SK-N-SH treated with all-trans-retinoic acid at 6 μM for 48 hours (cell line): ENCODE data around the gene SH3RF2.

Source experiments
- ATAC-seq: fragments of 200-7000 bp; cut with Tn5 transposase; 3 replicates; pipeline ENCODE4 v1.9.1; 2020; ENCODE audit warnings: mild to moderate bottlenecking, moderate library complexity
- ARNTL ChIP-seq: fragments of 450-650 bp; formaldehyde crosslinking; IDR thresholded peaks from 2 replicates; pipeline ENCODE4 v1.5.0; 2020; ENCODE audit warnings: low read depth, mild to moderate bottlenecking, moderate library complexity, borderline replicate concordance
- BACH2 ChIP-seq: fragments of 250-450 bp; sonication (Bioruptor Pico); IDR thresholded peaks from 2 replicates; pipeline ENCODE4 v1.9.0; 2021; ENCODE audit warnings: mild to moderate bottlenecking, borderline replicate concordance
- ESRRG ChIP-seq: fragments of 250-450 bp; sonication (Bioruptor Pico); IDR thresholded peaks from 2 replicates; pipeline ENCODE4 v1.6.1; 2021; ENCODE audit warnings: mild to moderate bottlenecking
- GLIS3 ChIP-seq: fragments of 250-450 bp; sonication (Bioruptor Pico); IDR thresholded peaks from 2 replicates; pipeline ENCODE4 v1.5.0; 2020; ENCODE audit warnings: mild to moderate bottlenecking, moderate library complexity
- ISL1 ChIP-seq: fragments of 250-450 bp; sonication (Bioruptor Pico); IDR thresholded peaks from 2 replicates; pipeline ENCODE4 v2.1.2; 2022; ENCODE audit warnings: mild to moderate bottlenecking, moderate library complexity
- OSR1 ChIP-seq: fragments of 250-450 bp; sonication (Bioruptor Pico); IDR thresholded peaks from 2 replicates; pipeline ENCODE4 v1.8.0; 2022; ENCODE audit warnings: moderate library complexity, mild to moderate bottlenecking, inconsistent platforms
- PPARA ChIP-seq: fragments of 250-450 bp; sonication (Bioruptor Pico); IDR thresholded peaks from 2 replicates; pipeline ENCODE4 v1.5.0; 2020; ENCODE audit warnings: mild to moderate bottlenecking, borderline replicate concordance
- RARB ChIP-seq: fragments of 250-450 bp; sonication (Bioruptor Pico); IDR thresholded peaks from 2 replicates; pipeline ENCODE4 v1.8.0; 2021; ENCODE audit warnings: mild to moderate bottlenecking, moderate library complexity
- SNAI2 ChIP-seq: fragments of 250-450 bp; sonication (Bioruptor Pico); IDR thresholded peaks from 2 replicates; pipeline ENCODE4 v1.5.0; 2020; ENCODE audit warnings: mild to moderate bottlenecking, moderate library complexity
- TCF4 ChIP-seq: fragments of 250-450 bp; sonication (Bioruptor Pico); IDR thresholded peaks from 2 replicates; pipeline ENCODE4 v1.8.0; 2021; ENCODE audit warnings: mild to moderate bottlenecking, moderate library complexity, borderline replicate concordance
- TOX ChIP-seq: fragments of 250-450 bp; sonication (Bioruptor Pico); IDR thresholded peaks from 2 replicates; pipeline ENCODE4 v1.8.0; 2021; ENCODE audit warnings: mild to moderate bottlenecking, moderate library complexity, borderline replicate concordance
- ZC3H10 ChIP-seq: fragments of 250-450 bp; sonication (Bioruptor Pico); IDR thresholded peaks from 2 replicates; pipeline ENCODE4 v1.5.1; 2021; ENCODE audit warnings: mild to moderate bottlenecking, moderate library complexity
- ZFP3 ChIP-seq: fragments of 250-450 bp; sonication (Bioruptor Pico); IDR thresholded peaks from 2 replicates; pipeline ENCODE4 v1.5.0; 2020; ENCODE audit warnings: mild to moderate bottlenecking, moderate library complexity
- ZFP30 ChIP-seq: fragments of 450-650 bp; formaldehyde crosslinking; IDR thresholded peaks from 2 replicates; pipeline ENCODE4 v1.5.0; 2022; ENCODE audit warnings: mild to moderate bottlenecking, moderate library complexity
- ZNF565 ChIP-seq: fragments of 450-650 bp; formaldehyde crosslinking; conservative IDR thresholded peaks from 2 replicates; pipeline ENCODE4 v1.5.0; 2020; ENCODE audit warnings: low read depth, mild to moderate bottlenecking, moderate library complexity
- ZNF70 ChIP-seq: fragments of 450-650 bp; formaldehyde crosslinking; IDR thresholded peaks from 2 replicates; pipeline ENCODE4 v1.5.0; 2020; ENCODE audit warnings: mild to moderate bottlenecking, moderate library complexity
- ZNF8 ChIP-seq: fragments of 450-650 bp; formaldehyde crosslinking; IDR thresholded peaks from 2 replicates; pipeline ENCODE4 v1.5.0; 2020; ENCODE audit warnings: mild to moderate bottlenecking, moderate library complexity
- TF ChIP-seq, protein P1 (sequence below): fragments of 250-450 bp; sonication (Bioruptor Pico); IDR thresholded peaks from 2 replicates; pipeline ENCODE4 v1.5.0; 2020; ENCODE audit warnings: mild to moderate bottlenecking, moderate library complexity
- TF ChIP-seq, protein P2 (sequence below): fragments of 250-450 bp; sonication (Bioruptor Pico); IDR thresholded peaks from 2 replicates; pipeline ENCODE4 v1.8.0; 2020; ENCODE audit warnings: mild to moderate bottlenecking, moderate library complexity, borderline replicate concordance
- TF ChIP-seq, protein P3 (sequence below): fragments of 250-450 bp; sonication (Bioruptor Pico); IDR thresholded peaks from 2 replicates; pipeline ENCODE4 v1.8.0; 2021; ENCODE audit warnings: low read depth, mild to moderate bottlenecking, moderate library complexity, borderline replicate concordance

Gene SH3RF2

DNA sequence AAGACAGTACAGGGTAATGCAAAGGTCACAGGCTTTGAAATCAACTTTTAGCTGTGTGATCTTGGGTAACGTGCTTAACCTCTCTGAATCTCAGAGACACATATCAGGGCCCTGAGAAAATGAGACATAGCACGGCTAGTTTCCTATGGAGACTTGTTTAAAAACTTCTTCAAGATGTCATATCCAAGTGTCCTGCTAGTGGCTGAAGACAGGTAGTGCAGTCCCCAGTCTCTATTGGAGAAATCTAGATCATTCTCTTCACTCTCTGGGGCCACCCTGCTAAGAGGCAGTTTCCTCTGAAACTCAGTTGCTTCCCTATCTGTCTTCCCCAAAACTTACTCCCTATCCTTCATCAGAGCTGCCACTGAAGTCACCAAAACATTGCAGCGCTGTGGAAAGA lies 33.3 kb upstream of the SH3RF2 start (continued):
- TF ChIP-seq ARNTL (CRISPR knock-in tag) (no peak), BACH2 (CRISPR knock-in tag) (no peak), ZNF565 (CRISPR knock-in tag) (no peak)

DNA sequence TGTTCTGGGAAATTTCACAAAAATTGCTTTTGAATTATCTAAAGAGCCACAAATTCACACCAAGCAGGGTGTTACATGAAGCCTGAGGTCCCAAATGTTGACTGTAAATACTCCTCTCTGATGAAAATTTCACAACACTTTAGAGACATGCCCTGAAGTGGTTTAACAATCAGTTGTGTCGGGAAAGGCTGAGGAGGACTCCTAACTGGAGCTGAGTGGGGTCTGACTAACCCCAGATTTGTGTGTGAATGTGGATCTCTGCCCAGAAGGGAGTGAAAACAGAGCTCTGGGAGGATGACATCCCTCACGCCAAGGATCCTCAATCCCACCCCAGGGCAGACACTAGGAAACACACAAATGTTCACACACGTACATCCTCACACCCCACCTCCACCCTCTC lies 32.5 kb upstream of the SH3RF2 start:
- ATAC-seq = no peak
- no peak for TF ChIP-seq BACH2 (CRISPR knock-in tag)
- TF ChIP-seq RARB (CRISPR knock-in tag) = no peak
- TF ChIP-seq, protein P1, sequence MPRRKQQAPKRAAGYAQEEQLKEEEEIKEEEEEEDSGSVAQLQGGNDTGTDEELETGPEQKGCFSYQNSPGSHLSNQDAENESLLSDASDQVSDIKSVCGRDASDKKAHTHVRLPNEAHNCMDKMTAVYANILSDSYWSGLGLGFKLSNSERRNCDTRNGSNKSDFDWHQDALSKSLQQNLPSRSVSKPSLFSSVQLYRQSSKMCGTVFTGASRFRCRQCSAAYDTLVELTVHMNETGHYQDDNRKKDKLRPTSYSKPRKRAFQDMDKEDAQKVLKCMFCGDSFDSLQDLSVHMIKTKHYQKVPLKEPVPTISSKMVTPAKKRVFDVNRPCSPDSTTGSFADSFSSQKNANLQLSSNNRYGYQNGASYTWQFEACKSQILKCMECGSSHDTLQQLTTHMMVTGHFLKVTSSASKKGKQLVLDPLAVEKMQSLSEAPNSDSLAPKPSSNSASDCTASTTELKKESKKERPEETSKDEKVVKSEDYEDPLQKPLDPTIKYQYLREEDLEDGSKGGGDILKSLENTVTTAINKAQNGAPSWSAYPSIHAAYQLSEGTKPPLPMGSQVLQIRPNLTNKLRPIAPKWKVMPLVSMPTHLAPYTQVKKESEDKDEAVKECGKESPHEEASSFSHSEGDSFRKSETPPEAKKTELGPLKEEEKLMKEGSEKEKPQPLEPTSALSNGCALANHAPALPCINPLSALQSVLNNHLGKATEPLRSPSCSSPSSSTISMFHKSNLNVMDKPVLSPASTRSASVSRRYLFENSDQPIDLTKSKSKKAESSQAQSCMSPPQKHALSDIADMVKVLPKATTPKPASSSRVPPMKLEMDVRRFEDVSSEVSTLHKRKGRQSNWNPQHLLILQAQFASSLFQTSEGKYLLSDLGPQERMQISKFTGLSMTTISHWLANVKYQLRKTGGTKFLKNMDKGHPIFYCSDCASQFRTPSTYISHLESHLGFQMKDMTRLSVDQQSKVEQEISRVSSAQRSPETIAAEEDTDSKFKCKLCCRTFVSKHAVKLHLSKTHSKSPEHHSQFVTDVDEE = no peak
- no peak for TF ChIP-seq ZFP3
- TF ChIP-seq TCF4 = no peak
- TF ChIP-seq SNAI2 (CRISPR knock-in tag) = no peak
- TF ChIP-seq ARNTL (CRISPR knock-in tag) = no peak
- no peak for TF ChIP-seq ZNF70 (CRISPR knock-in tag)
- TF ChIP-seq GLIS3 (CRISPR knock-in tag) = no peak
- no peak for TF ChIP-seq ZNF565 (CRISPR knock-in tag)
- TF ChIP-seq TOX (CRISPR knock-in tag) = no peak
- TF ChIP-seq ZFP30 = no peak
- TF ChIP-seq, all 23 proteins: peak for 0

DNA sequence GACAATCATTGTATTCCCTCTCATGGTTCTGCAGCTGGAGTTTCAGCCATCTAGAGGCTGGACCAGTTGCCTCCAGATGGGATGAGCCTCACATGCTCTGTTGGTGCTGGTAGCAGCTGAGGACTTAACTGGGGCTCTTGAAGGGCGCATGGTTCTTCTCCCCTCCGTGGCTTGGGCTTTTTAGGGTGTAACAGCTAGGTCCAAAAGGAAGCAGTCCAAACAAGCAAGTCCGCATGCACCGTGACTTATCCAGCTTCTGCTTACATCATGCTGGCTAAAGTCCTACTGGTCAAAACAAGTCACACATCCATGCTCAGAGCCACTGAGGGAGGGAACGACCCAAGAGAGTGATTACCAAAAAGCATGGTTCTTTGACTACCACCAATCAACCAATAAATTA lies 31.6 kb upstream of the SH3RF2 start:
- TF ChIP-seq, protein P2, sequence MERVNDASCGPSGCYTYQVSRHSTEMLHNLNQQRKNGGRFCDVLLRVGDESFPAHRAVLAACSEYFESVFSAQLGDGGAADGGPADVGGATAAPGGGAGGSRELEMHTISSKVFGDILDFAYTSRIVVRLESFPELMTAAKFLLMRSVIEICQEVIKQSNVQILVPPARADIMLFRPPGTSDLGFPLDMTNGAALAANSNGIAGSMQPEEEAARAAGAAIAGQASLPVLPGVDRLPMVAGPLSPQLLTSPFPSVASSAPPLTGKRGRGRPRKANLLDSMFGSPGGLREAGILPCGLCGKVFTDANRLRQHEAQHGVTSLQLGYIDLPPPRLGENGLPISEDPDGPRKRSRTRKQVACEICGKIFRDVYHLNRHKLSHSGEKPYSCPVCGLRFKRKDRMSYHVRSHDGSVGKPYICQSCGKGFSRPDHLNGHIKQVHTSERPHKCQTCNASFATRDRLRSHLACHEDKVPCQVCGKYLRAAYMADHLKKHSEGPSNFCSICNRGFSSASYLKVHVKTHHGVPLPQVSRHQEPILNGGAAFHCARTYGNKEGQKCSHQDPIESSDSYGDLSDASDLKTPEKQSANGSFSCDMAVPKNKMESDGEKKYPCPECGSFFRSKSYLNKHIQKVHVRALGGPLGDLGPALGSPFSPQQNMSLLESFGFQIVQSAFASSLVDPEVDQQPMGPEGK (CRISPR knock-in tag) = no peak
- no peak for TF ChIP-seq ISL1 (CRISPR knock-in tag)
- TF ChIP-seq ZC3H10 (CRISPR knock-in tag) = no peak
- TF ChIP-seq ZNF8 (CRISPR knock-in tag) = no peak
- TF ChIP-seq BACH2 (CRISPR knock-in tag) = no peak
- TF ChIP-seq OSR1 (CRISPR knock-in tag) = no peak
- TF ChIP-seq GLIS3 (CRISPR knock-in tag) = no peak
- TF ChIP-seq TOX (CRISPR knock-in tag) = no peak
- no peak for TF ChIP-seq ZNF70 (CRISPR knock-in tag)
- TF ChIP-seq, protein P3, sequence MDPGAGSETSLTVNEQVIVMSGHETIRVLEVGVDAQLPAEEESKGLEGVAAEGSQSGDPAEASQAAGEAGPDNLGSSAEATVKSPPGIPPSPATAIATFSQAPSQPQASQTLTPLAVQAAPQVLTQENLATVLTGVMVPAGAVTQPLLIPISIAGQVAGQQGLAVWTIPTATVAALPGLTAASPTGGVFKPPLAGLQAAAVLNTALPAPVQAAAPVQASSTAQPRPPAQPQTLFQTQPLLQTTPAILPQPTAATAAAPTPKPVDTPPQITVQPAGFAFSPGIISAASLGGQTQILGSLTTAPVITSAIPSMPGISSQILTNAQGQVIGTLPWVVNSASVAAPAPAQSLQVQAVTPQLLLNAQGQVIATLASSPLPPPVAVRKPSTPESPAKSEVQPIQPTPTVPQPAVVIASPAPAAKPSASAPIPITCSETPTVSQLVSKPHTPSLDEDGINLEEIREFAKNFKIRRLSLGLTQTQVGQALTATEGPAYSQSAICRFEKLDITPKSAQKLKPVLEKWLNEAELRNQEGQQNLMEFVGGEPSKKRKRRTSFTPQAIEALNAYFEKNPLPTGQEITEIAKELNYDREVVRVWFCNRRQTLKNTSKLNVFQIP = no peak
- no peak for TF ChIP-seq ZFP30
- ATAC-seq = no peak

DNA sequence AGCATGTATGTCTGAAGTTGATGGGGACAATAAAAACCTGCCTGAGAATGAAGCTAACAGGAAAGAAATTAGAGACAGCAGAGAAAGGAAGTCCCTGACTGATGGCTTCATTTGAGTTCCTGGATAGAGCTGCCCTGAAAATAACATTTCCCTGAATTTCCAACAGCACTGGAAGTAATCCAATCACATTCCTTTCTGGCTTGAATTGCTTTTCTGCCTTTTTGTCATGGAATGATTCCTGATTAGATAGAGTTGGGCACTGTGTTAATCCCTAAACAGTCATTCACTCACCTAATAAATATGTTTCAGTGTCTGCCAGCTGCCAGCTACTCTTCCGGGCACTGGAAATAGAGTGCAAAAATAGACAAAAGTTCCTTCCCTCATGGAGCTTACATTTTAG lies 30.0 kb upstream of the SH3RF2 start:
- TF ChIP-seq SNAI2 (CRISPR knock-in tag) = no peak
- ATAC-seq = no peak

DNA sequence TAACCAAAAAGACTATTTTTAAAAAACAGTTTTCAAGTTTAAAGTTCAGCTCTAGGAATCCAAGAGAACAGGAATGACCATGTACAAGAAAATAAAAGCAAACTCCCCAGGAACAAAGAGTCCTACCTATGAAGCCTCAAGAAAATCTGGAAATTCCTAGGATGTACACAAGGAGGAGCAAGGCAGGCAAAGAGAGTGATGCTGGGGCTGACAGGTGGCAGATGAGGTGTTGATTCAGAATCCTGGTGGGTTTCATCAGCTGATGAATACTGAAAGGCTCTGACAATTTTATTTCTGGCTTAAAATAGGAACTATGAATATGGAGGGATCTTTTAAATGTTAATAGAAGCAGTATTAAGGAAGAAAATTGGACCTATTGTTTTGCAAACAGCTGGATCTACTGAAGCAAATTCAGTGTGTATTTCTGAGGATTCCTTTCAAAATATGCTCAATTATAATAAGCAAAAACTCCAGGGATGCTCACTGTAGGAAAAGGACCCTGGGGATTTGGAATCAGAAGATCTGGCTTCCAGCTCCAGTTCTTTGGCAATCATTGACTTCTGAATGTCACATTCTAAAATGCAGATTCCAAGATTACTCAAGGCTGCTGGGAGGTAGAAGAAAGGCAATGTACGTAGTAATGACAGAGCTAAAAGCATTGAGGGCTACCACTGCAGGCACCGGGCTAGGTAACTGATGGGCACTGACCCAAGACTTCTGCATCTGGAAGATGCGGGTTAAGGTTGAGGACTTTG lies 28.0 kb upstream of the SH3RF2 start:
- peak; percentile 39; the same call in 1 of the 3 replicates for ATAC-seq
- TF ChIP-seq SNAI2 (CRISPR knock-in tag) = no peak
- TF ChIP-seq OSR1 (CRISPR knock-in tag) = no peak
- TF ChIP-seq ZNF565 (CRISPR knock-in tag) = no peak
- TF ChIP-seq BACH2 (CRISPR knock-in tag) = no peak
- TF ChIP-seq ESRRG (CRISPR knock-in tag) = no peak
- no peak for TF ChIP-seq GLIS3 (CRISPR knock-in tag)
- no peak for TF ChIP-seq TOX (CRISPR knock-in tag)
- TF ChIP-seq PPARA (CRISPR knock-in tag) = no peak
- TF ChIP-seq ZFP30 = no peak
- no peak for TF ChIP-seq ARNTL (CRISPR knock-in tag)
